ENCODE data around the gene PDGFRB. TPM values are rescaled to one million over a fixed set of nuclear protein-coding genes. Genes with fewer than 3 reads are reported as not detected.

The PDGFRB gene
- total RNA-seq, 1 donor from 2014 or later: 173 TPM

- no peak for DNase-seq (ENCODE audit: extremely low spot score in 2 of 2)
- Histone ChIP-seq H3K27me3 (no peaks in the 10 kb centered on the region), H3K27ac (peak overlapping the region; percentile 83), H3K4me3 (no peak overlapping the region), H3K4me1 (peaks cover 93% of the 10 kb centered on the region), H3K36me3 (peaks cover 0 to 19% of the 10 kb centered on the region in 2 donors), H3K9me3 (no peaks in the 10 kb centered on the region)
- TF ChIP-seq CTCF (IDR thresholded peaks at IDR 0.05) (no peak), POLR2AphosphoS5 (IDR thresholded peaks at IDR 0.05; ENCODE audit: insufficient read depth in 1 of 2, low read depth in 1 of 2) (no peak), POLR2A (IDR thresholded peaks at IDR 0.05) (no peak)
- intact Hi-C loops (cut with DNase I): no loop called here
Observed at GRCh38 chr5:150135557-150136304, 19.9 kb downstream of the PDGFRB start.

GRCh38 chr5:150134198-150134588 lies 21.5 kb downstream of the PDGFRB start:
- Histone ChIP-seq H3K9me3 (no peaks in the 10 kb centered on the region), H3K27me3 (no peaks in the 10 kb centered on the region), H3K36me3 (peaks cover 0 to 26% of the 10 kb centered on the region in 2 donors), H3K4me3 (no peak overlapping the region), H3K4me1 (peaks cover 88% of the 10 kb centered on the region), H3K27ac (peak overlapping the region; percentile 83)
- no peak for DNase-seq (ENCODE audit: extremely low spot score in 2 of 2)
- no peak for TF ChIP-seq CTCF (IDR thresholded peaks at IDR 0.05)
- TF ChIP-seq POLR2AphosphoS5 (IDR thresholded peaks at IDR 0.05; ENCODE audit: insufficient read depth in 1 of 2, low read depth in 1 of 2): no peak
- TF ChIP-seq POLR2A (IDR thresholded peaks at IDR 0.05): no peak
- intact Hi-C loops (cut with DNase I): loop anchor here (5.0 kb wide), 2 partner anchors 83 to 1277 kb away; no protein-coding TSS in a partner anchor

- H3K27ac ChIP-seq: peak overlapping the region; percentile 83
- H3K36me3 ChIP-seq: peaks cover 0 to 31% of the 10 kb centered on the region in 2 donors
- no peak for DNase-seq (ENCODE audit: extremely low spot score in 2 of 2)
Observed at GRCh38 chr5:150133581-150134197, 22.0 kb downstream of the PDGFRB start.

GRCh38 chr5:150132740-150133139 lies 22.9 kb downstream of the PDGFRB start:
- Histone ChIP-seq H3K9me3 (no peaks in the 10 kb centered on the region), H3K27me3 (no peaks in the 10 kb centered on the region), H3K4me3 (peak overlapping the region in 1 of 2 donors; percentile 6), H3K36me3 (peaks cover 0 to 34% of the 10 kb centered on the region in 2 donors), H3K4me1 (peaks cover 75% of the 10 kb centered on the region), H3K27ac (peak overlapping the region; percentile 83)
- no peak for DNase-seq (ENCODE audit: extremely low spot score in 2 of 2)
- intact Hi-C loops (cut with DNase I): loop anchor here (5.0 kb wide), 2 partner anchors 85 to 1275 kb away; no protein-coding TSS in a partner anchor
- peak in 1 of 2 donors; percentile 56 for TF ChIP-seq POLR2AphosphoS5 (IDR thresholded peaks at IDR 0.05; ENCODE audit: insufficient read depth in 1 of 2, low read depth in 1 of 2)
- no peak for TF ChIP-seq CTCF (IDR thresholded peaks at IDR 0.05)
- TF ChIP-seq POLR2A (IDR thresholded peaks at IDR 0.05): no peak

More at GRCh38 chr5:150133581-150134197, 22.0 kb downstream of the PDGFRB start:
- no peaks in the 10 kb centered on the region for H3K9me3 ChIP-seq
- intact Hi-C loops (cut with DNase I): loop anchor here (5.0 kb wide), 2 partner anchors 84 to 1276 kb away; no protein-coding TSS in a partner anchor
- no peak for TF ChIP-seq CTCF (IDR thresholded peaks at IDR 0.05)
- TF ChIP-seq POLR2AphosphoS5 (IDR thresholded peaks at IDR 0.05; ENCODE audit: insufficient read depth in 1 of 2, low read depth in 1 of 2): no peak
- TF ChIP-seq POLR2A (IDR thresholded peaks at IDR 0.05): no peak
- H3K4me3 ChIP-seq: no peak overlapping the region
- H3K4me1 ChIP-seq: peaks cover 85% of the 10 kb centered on the region
- no peaks in the 10 kb centered on the region for H3K27me3 ChIP-seq

All from vagina (tissue), 2 donors.